Fibroblast of villous mesenchyme (primary cell): Measurements from ENCODE around the gene HTR3C. TPM values are rescaled to one million over a fixed set of nuclear protein-coding genes. Genes with fewer than 3 reads are reported as not detected.
"Not testable (repeated sequence)": the region's sequence is repeated elsewhere in the genome, so short reads cannot be mapped to it uniquely, and the experiment has no call there.

Source experiments
- DNase-seq: peaks from one replicate; pipeline ENCODE4 v3.0.0-alpha.2; 2010; ENCODE audit warnings: low read depth
- H3K4me3 ChIP-seq: 2 replicates; pipeline ENCODE4 v1.5.1; 2011; ENCODE audit warnings: low read depth, mild to moderate bottlenecking, low read length
- total RNA-seq: library from RNA; depleted of rRNA; stranded (reverse); fragments of >200 nt; gene quantifications from 2 replicates; pipeline ENCODE4 v1.2.3, GENCODE V29; 2012
- TF ChIP-seq, protein P1 (sequence below): IDR thresholded peaks from 2 replicates; pipeline ENCODE4 v1.5.1; 2012; ENCODE audit warnings: low read depth, mild to moderate bottlenecking, low read length; ENCODE audit not compliant: insufficient read depth

HTR3C gene, protein sequence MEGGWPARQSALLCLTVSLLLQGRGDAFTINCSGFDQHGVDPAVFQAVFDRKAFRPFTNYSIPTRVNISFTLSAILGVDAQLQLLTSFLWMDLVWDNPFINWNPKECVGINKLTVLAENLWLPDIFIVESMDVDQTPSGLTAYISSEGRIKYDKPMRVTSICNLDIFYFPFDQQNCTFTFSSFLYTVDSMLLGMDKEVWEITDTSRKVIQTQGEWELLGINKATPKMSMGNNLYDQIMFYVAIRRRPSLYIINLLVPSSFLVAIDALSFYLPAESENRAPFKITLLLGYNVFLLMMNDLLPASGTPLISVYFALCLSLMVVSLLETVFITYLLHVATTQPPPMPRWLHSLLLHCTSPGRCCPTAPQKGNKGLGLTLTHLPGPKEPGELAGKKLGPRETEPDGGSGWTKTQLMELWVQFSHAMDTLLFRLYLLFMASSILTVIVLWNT
- not detected in 2 replicates for total RNA-seq

DNA sequence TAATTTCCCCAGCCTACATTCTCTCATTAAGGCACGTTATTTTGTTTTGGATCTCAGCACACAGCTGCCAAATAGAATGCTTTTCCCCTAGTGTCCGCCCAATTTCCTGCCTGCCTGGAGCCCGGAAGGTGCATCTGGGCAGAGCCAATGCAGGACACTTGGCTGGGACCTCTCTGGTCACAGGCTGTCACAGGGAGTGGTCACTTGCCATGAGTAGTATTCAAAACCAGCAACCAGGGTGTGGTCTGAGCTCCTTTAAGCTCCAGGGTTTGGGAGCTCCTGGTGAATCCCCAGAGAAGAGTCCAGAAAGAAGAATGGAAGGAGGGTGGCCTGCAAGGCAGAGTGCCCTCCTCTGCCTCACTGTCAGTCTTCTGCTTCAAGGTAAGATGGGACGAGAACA, at the start of gene HTR3C:
HTR3C (plus strand) TSS at position 281 of the 400 bp plus-strand sequence; CDS start at position 315, 34 bp downstream.
- TF ChIP-seq, protein P1, sequence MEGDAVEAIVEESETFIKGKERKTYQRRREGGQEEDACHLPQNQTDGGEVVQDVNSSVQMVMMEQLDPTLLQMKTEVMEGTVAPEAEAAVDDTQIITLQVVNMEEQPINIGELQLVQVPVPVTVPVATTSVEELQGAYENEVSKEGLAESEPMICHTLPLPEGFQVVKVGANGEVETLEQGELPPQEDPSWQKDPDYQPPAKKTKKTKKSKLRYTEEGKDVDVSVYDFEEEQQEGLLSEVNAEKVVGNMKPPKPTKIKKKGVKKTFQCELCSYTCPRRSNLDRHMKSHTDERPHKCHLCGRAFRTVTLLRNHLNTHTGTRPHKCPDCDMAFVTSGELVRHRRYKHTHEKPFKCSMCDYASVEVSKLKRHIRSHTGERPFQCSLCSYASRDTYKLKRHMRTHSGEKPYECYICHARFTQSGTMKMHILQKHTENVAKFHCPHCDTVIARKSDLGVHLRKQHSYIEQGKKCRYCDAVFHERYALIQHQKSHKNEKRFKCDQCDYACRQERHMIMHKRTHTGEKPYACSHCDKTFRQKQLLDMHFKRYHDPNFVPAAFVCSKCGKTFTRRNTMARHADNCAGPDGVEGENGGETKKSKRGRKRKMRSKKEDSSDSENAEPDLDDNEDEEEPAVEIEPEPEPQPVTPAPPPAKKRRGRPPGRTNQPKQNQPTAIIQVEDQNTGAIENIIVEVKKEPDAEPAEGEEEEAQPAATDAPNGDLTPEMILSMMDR, result no peak
- H3K4me3 ChIP-seq, result no peak within 1 kb of the TSS
- no peak for DNase-seq

DNA sequence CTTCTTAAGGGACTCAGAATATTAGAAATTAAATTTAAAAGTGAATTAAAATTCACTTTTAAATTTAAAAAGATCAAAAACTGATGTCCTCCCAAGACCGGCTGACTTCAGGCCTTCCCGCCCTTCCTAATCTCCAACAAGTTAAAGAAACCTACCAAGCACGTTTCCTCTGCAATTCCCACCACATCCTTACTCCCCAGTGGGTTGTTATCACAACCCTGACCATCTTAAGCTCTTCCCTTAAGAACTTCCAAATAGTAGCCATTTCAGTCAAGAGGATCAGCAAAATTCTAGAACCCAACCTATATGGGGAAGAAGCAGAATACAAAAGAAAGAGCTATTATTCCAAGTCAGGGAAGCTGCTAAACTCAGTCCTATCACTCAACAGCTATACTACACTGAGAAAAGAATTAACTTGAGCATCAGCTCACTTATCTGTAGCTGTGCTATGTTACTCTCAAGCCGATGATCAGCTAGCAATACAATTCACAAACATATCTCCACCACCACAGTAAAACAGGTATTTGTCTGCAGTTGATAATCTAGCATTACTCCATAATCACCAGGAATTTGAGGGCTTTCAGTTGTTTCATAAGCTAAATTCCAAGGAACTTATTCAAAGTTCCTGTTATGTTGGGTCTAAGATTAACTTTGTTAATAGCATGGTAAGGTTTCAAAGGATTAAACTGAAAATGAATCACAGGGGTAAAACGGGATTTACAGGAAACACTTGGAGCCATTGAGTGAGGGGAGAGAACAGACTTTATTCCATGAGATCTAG, 49.5 kb upstream of the HTR3C start:
- TF ChIP-seq, protein P1, result no peak
- H3K4me3 ChIP-seq, result no peak overlapping the region
- peak; percentile 78 for DNase-seq

DNA sequence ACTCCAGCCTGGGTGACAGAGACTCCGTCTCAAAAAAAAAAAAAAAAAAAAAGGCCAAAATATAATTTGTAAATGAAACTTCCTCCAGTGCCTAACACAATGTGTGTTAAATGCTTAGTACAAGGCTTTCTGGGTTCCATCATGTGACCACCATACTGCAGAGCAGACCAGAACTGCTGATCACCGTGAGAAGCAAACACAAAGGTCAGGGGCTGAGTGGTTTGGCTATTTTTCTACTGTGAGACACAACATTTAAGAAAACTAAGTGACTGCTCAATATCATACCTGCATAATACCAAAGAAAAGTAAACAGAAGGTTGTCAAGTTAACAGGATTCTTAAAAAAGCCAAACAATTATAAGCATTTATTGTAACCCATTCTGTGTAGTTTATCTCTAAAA, 48.4 kb upstream of the HTR3C start:
- peak; percentile 51 for DNase-seq
- H3K4me3 ChIP-seq, result no peak overlapping the region
- TF ChIP-seq, protein P1, result no peak

DNA sequence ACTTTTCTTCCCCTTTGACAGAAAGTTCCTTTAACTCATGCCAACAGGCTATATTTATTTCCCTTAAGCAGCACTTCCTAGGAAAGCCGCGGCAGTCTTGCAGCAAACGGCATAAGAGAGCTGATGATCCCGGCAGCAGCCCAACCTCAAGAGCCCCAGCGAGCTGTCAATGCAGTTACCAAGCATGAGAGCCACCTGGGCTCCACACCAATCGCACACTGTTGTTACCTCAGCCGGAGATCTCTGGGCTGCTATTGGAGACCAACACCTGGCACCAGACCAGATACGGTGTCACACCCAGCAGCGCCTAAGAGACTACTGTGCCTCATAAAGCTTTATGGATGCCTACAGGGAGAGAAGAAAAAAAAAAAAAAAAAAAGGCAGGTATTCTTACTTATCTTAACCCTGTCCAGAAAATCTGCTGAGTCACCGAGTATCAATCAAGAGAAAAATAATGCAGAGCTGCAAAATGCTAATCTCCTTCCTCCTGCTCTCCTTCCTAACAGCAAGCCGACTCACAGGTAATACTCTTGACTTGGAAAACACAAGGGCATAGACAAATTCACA, 46.8 kb upstream of the HTR3C start:
- TF ChIP-seq, protein P1, result no peak
- H3K4me3 ChIP-seq, result no peak overlapping the region
- peak; percentile 17 for DNase-seq

DNA sequence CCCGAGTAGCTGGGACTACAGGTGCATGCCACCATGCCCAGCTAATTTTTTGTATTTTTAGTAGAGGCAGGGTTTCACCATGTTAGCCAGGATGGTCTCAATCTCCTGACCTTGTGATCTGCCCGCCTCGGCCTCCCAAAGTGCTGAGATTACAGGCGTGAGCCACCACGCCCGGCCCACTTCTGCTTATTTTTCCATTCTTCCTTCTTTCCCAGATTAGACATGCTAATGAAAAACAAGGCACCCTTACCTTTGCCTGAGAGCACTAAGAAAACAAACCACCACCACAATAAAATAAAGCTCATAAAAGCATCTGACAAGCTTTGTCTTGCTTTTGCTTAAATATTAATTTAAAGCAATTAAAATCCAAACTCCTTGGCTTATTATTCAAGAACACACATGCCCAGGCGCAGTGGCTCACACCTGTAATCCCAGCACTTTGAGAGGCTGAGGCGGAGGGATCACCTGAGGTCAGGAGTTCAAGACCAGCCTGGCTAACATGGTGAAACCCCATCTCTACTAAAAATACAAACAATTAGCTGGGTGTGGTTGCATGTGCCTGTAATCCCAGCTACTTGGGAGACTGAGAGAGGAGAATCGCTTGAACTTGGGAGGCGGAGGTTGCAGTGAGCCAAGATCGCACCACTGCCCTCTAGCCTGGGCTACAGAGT, 45.6 kb upstream of the HTR3C start:
- H3K4me3 ChIP-seq, DNase-seq: not testable (repeated sequence)

DNA sequence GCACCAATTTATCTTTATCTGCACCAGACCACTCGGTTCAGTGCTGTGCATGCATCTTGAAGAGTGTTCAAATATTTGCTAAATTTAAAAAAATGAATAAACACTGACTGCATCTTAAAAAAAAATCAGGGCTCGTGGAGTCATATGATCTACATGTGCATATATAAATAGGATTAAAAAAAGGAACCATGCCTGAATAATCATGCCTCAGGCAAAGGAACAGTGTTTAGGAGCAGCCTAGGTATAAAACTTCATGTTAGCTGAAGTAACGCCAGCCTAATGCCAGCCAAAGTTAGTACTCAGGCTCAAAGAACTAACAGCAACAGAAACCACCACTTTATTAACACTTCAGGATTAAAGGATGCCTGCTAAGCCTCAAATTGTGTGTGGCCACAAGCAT, 44.7 kb upstream of the HTR3C start:
- no peak for DNase-seq
- TF ChIP-seq, protein P1, result no peak
- no peak overlapping the region for H3K4me3 ChIP-seq
